ENCODE measurements around the gene COX8A.

Gene COX8A

DNA sequence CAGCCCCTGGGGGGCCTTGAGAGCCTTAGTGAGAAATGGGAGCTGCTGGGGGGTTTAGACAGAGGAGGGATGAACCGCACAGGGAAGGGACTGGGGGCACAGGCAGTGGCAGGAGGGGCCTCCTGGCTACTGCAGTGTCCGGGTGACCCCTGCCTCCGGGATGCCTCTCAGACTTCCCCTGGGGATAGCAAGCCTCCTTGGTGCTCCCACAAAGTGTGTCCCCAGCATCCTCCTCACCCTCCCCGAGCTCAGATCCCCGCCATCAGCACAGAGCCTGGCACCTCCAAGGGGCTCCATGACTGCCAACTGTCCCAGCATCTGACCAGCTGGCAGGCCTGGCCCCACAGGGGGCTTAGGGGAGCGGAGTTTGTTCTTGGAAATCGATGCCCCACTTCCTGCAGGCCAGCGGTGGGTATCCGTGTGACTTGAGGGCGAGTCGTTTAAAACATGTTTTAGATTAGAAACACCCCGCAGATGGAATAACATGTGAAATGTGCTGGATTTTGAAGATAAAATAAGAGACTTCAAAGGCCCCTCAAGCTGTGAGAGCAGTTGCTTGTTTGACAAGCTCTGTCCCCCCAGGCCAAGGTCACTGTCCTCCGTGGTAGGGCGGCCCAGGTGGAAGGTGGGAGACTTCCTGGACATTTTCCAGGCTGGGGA lies 47.8 kb downstream of the COX8A start:
- DNase-seq = no peak

DNA sequence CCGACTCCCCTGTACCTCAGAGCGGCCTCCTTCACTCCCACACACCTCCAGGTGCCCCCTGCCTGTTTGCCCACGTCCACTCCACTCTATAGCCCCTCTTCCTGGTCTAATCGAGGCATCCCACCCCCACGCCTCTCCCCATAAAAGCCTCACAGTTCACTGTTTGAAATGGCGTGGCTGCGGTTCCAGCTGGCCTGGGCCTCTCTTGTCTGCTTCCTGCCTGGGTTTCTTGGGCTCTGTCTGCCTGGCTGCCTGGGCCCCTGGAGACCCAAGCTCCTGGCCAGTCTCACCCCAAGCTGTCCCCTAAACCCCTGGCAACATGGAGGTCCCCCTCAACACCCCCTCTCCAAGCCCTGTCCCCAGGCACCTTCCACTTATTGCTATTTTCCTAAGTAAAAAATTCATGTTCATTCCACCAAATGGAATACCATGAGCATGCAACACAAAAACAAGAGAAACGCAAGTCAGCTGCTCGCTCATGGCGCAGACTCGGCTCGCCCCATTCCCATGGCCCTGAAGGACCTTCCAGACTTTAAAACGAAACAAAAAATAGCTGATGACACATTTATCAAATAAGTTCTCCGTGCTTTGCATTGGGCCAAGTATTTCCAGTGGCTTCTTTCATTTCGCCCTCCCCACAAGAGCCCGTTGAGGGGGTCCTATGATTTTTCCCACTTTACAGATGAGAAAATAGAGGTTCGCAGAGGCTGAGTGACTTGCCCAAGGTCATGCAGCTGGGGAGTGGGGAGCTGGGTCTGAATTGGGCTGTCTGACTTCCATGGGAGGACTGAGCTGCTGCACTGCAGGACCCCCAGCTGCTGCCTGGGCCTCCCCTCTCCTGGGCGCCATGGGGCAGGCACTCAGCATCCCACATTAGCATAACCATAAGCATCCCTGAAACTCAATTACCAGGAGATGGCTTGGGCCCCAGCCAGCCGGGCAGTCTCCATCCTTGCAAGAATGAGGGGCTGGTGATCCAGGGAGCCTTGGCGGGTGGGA lies 49.6 kb downstream of the COX8A start:
- no peak for DNase-seq

DNA sequence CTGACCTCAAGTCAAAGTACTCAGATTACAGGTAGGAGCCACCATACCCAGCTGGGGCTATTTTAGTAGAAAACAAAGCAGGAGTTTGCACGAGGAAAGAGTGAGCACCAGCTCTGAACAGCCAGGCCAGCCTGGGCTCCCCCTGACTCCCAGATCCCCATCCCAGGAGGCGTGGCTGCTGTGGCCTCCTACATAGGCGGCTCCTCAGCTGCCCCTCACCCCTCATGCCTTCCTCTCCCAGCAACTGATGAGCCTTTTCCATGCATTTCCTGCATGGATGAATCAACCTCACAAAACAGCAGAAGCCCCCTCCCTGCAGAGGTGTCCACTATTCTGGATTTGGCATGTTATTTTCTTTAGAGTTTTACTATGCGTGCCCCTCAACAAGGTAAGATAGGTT lies 50.8 kb downstream of the COX8A start:
- DNase-seq = no peak

Data from MV-4-11 (cell line).